CD4-positive, alpha-beta T cell (primary cell): Measurements from ENCODE around the gene DCHS1. TPM values are rescaled to one million over a fixed set of nuclear protein-coding genes. Genes with fewer than 3 reads are reported as not detected.

Experiments
- ATAC-seq: fragments of 200-7000 bp; cut with Tn5 transposase; one replicate; pipeline ENCODE4 v1.10.0; 2022; ENCODE audit warnings: mild to moderate bottlenecking; ENCODE audit not compliant: poor library complexity
- CTCF ChIA-PET: fragments of 350-600 bp; sonication (Branson Sonifier 250); formaldehyde crosslinking; loops from one replicate; lab custom pipeline; 2021; ENCODE audit warnings: antibody characterized with exemption, inconsistent platforms; lab: Charles Lee
- POLR2A ChIA-PET: fragments of 350-600 bp; sonication (Branson Sonifier 250); formaldehyde crosslinking; loops from one replicate; lab custom pipeline; 2021; ENCODE audit warnings: antibody characterized with exemption, inconsistent platforms; lab: Charles Lee
- DNase-seq, 14 experiments: peaks; one replicate each; pipeline ENCODE4 v3.0.0-alpha.2; 2013 to 2020; ENCODE audit warnings: mixed read lengths in 2 of 14
- H3K27ac ChIP-seq, 2 donors: one replicate each; pipeline versions ENCODE4 v1.5.1 to v1.7.0; 2013; ENCODE audit warnings: low read length in 2 of 2, low read depth in 1 of 2, mild to moderate bottlenecking in 1 of 2
- H3K27me3 ChIP-seq, 2 experiments: 1 replicate in 1 of 2; 2 replicates in 1 of 2; pipeline versions ENCODE4 v1.6.1 to v1.7.0; 2013; ENCODE audit warnings: low read length in 2 of 2, control low read depth in 1 of 2, mild to moderate bottlenecking in 1 of 2, moderate library complexity in 1 of 2; ENCODE audit not compliant: insufficient read depth in 2 of 2, control insufficient read depth in 1 of 2
- H3K36me3 ChIP-seq: one replicate; pipeline ENCODE4 v1.6.1; 2013; ENCODE audit warnings: low read length, control low read depth; ENCODE audit not compliant: insufficient read depth
- H3K4me1 ChIP-seq: one replicate; pipeline ENCODE4 v1.6.1; 2013; ENCODE audit warnings: low read length, control low read depth; ENCODE audit not compliant: insufficient read depth
- H3K4me3 ChIP-seq: one replicate; pipeline ENCODE4 v1.5.1; 2013; ENCODE audit warnings: mild to moderate bottlenecking, low read length, moderate library complexity
- H3K9me3 ChIP-seq, 2 experiments: 1 replicate in 1 of 2; 2 replicates in 1 of 2; pipeline versions ENCODE4 v1.6.1 to v1.7.0; 2013; ENCODE audit warnings: low read length in 2 of 2, mild to moderate bottlenecking in 2 of 2, control low read depth in 1 of 2, moderate library complexity in 1 of 2; ENCODE audit not compliant: control insufficient read depth in 1 of 2, insufficient read depth in 1 of 2
- H3K27ac Mint-ChIP-seq: one replicate; pipeline ENCODE4 v1.8.0; 2020; ENCODE audit warnings: mixed read lengths
- H3K27me3 Mint-ChIP-seq: one replicate; pipeline ENCODE4 v1.8.0; 2021; ENCODE audit warnings: mixed read lengths
- H3K36me3 Mint-ChIP-seq: one replicate; pipeline ENCODE4 v1.8.0; 2021; ENCODE audit warnings: low read depth, mixed read lengths
- H3K4me1 Mint-ChIP-seq: one replicate; pipeline ENCODE4 v1.8.0; 2021; ENCODE audit warnings: low read depth, mixed read lengths
- H3K4me3 Mint-ChIP-seq: one replicate; pipeline ENCODE4 v1.8.0; 2020; ENCODE audit warnings: mild to moderate bottlenecking, mixed read lengths
- H3K9me3 Mint-ChIP-seq: one replicate; pipeline ENCODE4 v1.8.0; 2020; ENCODE audit warnings: mixed read lengths
- CTCF ChIP-seq: fragments of 200-600 bp; IDR thresholded peaks from one replicate; pipeline ENCODE4 v1.8.0; 2022; ENCODE audit warnings: antibody characterized with exemption, mild to moderate bottlenecking
- intact Hi-C, 2 experiments: fragments of 100-400 bp; cut with DNase I in 1 of 2; cut with micrococcal nuclease in 1 of 2; formaldehyde crosslinking; loops; one replicate each; pipeline versions ENCODE4 v1.15.1 to v1.9.0; 2023 to 2025; cut with DNase I, micrococcal nuclease
- total RNA-seq, 174 experiments: library from RNA in 2 of 174; stranded (reverse) in 2 of 174; gene quantifications; one replicate each; pipeline ENCODE4 v1.2.3 and lab custom pipeline; 2021 to 2026

Gene DCHS1
- total RNA-seq, 2 experiments from 2014 or later, result 9.7 TPM

GRCh38 chr11:6625156-6625831 lies 30.3 kb downstream of the DCHS1 start:
- no peaks in the 10 kb centered on the region for H3K9me3 ChIP-seq
- Mint-ChIP-seq H3K27me3 (no peaks in the 10 kb centered on the region), H3K4me1 (peaks cover 12% of the 10 kb centered on the region), H3K4me3 (no peak overlapping the region), H3K9me3 (no peaks in the 10 kb centered on the region), H3K36me3 (peaks cover 29% of the 10 kb centered on the region), H3K27ac (no peak overlapping the region)
- TF ChIP-seq CTCF, result no peak
- H3K27ac ChIP-seq, result no peak overlapping the region
- no peak for ATAC-seq
- H3K4me1 ChIP-seq, result peaks cover 14% of the 10 kb centered on the region
- POLR2A ChIA-PET, result no interaction called here
- intact Hi-C loops, result no loop called here
- no peaks in the 10 kb centered on the region for H3K27me3 ChIP-seq
- peaks cover 4% of the 10 kb centered on the region for H3K36me3 ChIP-seq
- H3K4me3 ChIP-seq, result no peak overlapping the region
- CTCF ChIA-PET, result interaction anchor here (1.0 kb wide), 1 partner anchor 46 kb away, joined by 4 read pairs; no protein-coding TSS in a partner anchor
- DNase-seq, result no peak

GRCh38 chr11:6623391-6624363 lies 31.9 kb downstream of the DCHS1 start:
- no peak for DNase-seq
- ChIA-PET CTCF (interaction anchor here (1.0 kb wide), 1 partner anchor 47 kb away, joined by 4 read pairs; no protein-coding TSS in a partner anchor), POLR2A (no interaction called here)
- no peaks in the 10 kb centered on the region for H3K9me3 ChIP-seq
- no peaks in the 10 kb centered on the region for H3K27me3 ChIP-seq
- Mint-ChIP-seq H3K27ac (no peak overlapping the region), H3K4me3 (no peak overlapping the region), H3K4me1 (peaks cover 12% of the 10 kb centered on the region), H3K36me3 (peaks cover 26% of the 10 kb centered on the region), H3K27me3 (no peaks in the 10 kb centered on the region), H3K9me3 (no peaks in the 10 kb centered on the region)
- intact Hi-C loops, result no loop called here
- no peak for ATAC-seq
- no peak for TF ChIP-seq CTCF
- H3K27ac ChIP-seq, result no peak overlapping the region
- H3K36me3 ChIP-seq, result peaks cover 4% of the 10 kb centered on the region
- H3K4me1 ChIP-seq, result peaks cover 16% of the 10 kb centered on the region
- H3K4me3 ChIP-seq, result no peak overlapping the region

GRCh38 chr11:6622261-6623171 lies 33.1 kb downstream of the DCHS1 start:
- no peak for TF ChIP-seq CTCF
- intact Hi-C loops, result no loop called here
- H3K4me3 ChIP-seq, result no peak overlapping the region
- no peaks in the 10 kb centered on the region for H3K27me3 ChIP-seq
- Mint-ChIP-seq H3K4me3 (no peak overlapping the region), H3K36me3 (peaks cover 14% of the 10 kb centered on the region), H3K27me3 (no peaks in the 10 kb centered on the region), H3K9me3 (no peaks in the 10 kb centered on the region), H3K4me1 (peaks cover 2% of the 10 kb centered on the region), H3K27ac (no peak overlapping the region)
- no peak overlapping the region for H3K27ac ChIP-seq
- peaks cover 4% of the 10 kb centered on the region for H3K36me3 ChIP-seq
- CTCF ChIA-PET, result no interaction called here
- DNase-seq, result no peak
- peaks cover 22% of the 10 kb centered on the region for H3K4me1 ChIP-seq
- no peaks in the 10 kb centered on the region for H3K9me3 ChIP-seq
- ATAC-seq, result no peak
- POLR2A ChIA-PET, result interaction anchor here (2.2 kb wide), 1 partner anchor 10 kb away, joined by 15 read pairs; the partner anchor contains the start of gene TAF10
